Muscle layer of duodenum (tissue), 2 donors: Measurements from ENCODE around the gene HEMK1.

Source experiments
- H3K27ac ChIP-seq: one replicate; pipeline ENCODE4 v1.7.0; 2013; ENCODE audit warnings: mild to moderate bottlenecking, low read length
- H3K27me3 ChIP-seq: one replicate; pipeline ENCODE4 v1.7.0; 2013; ENCODE audit warnings: low read depth, mild to moderate bottlenecking, control low read depth, low read length
- H3K36me3 ChIP-seq, 2 donors: one replicate each; pipeline ENCODE4 v1.7.0; 2013; ENCODE audit warnings: low read length in 2 of 2, control low read depth in 1 of 2, mild to moderate bottlenecking in 1 of 2; ENCODE audit not compliant: insufficient read depth in 2 of 2, control insufficient read depth in 1 of 2
- H3K4me1 ChIP-seq, 2 donors: one replicate each; pipeline ENCODE4 v1.7.0; 2013; ENCODE audit warnings: low read length in 2 of 2, mild to moderate bottlenecking in 2 of 2, control low read depth in 1 of 2, moderate library complexity in 1 of 2; ENCODE audit not compliant: insufficient read depth in 2 of 2, control insufficient read depth in 1 of 2
- H3K4me3 ChIP-seq, 2 donors: one replicate each; pipeline ENCODE4 v1.7.0; 2013; ENCODE audit warnings: low read length in 2 of 2, low read depth in 1 of 2, mild to moderate bottlenecking in 1 of 2
- H3K9me3 ChIP-seq, 2 donors: one replicate each; pipeline ENCODE4 v1.7.0; 2013; ENCODE audit warnings: low read length in 2 of 2, control low read depth in 1 of 2, mild to moderate bottlenecking in 1 of 2; ENCODE audit not compliant: control insufficient read depth in 1 of 2
- donor health status: healthy.

HEMK1 gene

DNA sequence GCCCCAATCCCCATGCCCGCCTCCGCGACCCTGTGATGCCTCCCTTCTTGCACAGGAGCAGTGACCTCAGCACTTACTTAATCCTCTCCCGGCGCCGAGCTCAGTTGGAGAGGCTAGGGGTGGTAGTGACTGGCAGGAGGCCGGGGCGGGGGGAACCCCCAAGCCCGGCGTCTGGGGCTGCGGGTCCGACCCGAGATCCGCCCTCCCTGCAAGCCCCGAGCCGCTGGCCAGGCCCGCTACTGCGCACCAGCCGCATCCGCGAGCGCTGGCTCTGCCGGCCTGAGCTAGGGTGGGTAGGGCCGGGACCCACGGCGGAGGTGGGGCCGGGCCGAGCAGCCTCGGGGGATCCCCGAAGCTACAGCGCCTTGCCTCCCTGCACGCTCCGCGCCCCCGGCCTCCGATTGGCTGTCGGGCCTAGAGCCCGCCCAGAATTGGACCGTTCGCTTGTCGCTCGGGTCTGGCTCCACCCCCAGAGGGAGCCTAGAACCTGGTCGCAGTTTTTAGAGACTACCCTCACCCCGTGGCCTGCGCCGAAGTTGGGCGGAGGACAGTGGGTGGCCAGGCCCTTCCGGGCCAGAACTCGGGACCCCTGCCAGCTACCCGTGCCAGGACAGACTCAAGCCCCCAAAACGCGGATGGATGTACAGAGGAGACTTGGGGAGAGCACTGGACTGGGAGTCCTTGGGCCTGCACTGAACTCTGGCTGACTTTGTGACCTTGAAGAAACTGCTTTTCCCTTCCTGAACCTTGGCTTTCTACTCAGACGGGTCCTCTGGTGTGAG, 1.7 kb upstream of the HEMK1 start, which contains the start of gene C3orf18:
TSS of gene C3orf18 (minus strand) at position 362 of the 782 bp plus-strand sequence. CDS start 2,048 bp downstream, outside the sequence.
- H3K9me3 ChIP-seq: no peaks in the 10 kb centered on the region
- H3K36me3 ChIP-seq: peaks cover 0 to 6% of the 10 kb centered on the region in 2 donors
- H3K27me3 ChIP-seq: no peaks in the 10 kb centered on the region
- H3K27ac ChIP-seq: peak within 1 kb of the TSS; percentile 23
- H3K4me3 ChIP-seq: peak within 1 kb of the TSS; percentile 72 to 87
- peaks cover 13 to 41% of the 10 kb centered on the region in 2 donors for H3K4me1 ChIP-seq

- Histone ChIP-seq H3K27ac (peak overlapping the region; percentile 92), H3K36me3 (peaks cover 7 to 12% of the 10 kb centered on the region in 2 donors), H3K27me3 (no peaks in the 10 kb centered on the region), H3K4me1 (peaks cover 13 to 41% of the 10 kb centered on the region in 2 donors), H3K4me3 (peak overlapping the region; percentile 87 to 93), H3K9me3 (no peaks in the 10 kb centered on the region)
Measured at GRCh38 chr3:50570508-50571279, 1.4 kb downstream of the HEMK1 start.

- H3K36me3 ChIP-seq: peaks cover 7 to 14% of the 10 kb centered on the region in 2 donors
- H3K27ac ChIP-seq: no peak overlapping the region
- peaks cover 13 to 36% of the 10 kb centered on the region in 2 donors for H3K4me1 ChIP-seq
- no peaks in the 10 kb centered on the region for H3K27me3 ChIP-seq
- no peak overlapping the region for H3K4me3 ChIP-seq
- H3K9me3 ChIP-seq: no peaks in the 10 kb centered on the region
Measured at GRCh38 chr3:50571486-50571885, 2.2 kb downstream of the HEMK1 start.

- peaks cover 13 to 29% of the 10 kb centered on the region in 2 donors for H3K4me1 ChIP-seq
- H3K27ac ChIP-seq: no peak overlapping the region
- H3K4me3 ChIP-seq: no peak overlapping the region
- no peaks in the 10 kb centered on the region for H3K27me3 ChIP-seq
- H3K9me3 ChIP-seq: no peaks in the 10 kb centered on the region
- H3K36me3 ChIP-seq: peaks cover 10 to 20% of the 10 kb centered on the region in 2 donors
Measured at GRCh38 chr3:50572158-50572557, 2.8 kb downstream of the HEMK1 start.

- Histone ChIP-seq H3K27me3 (no peaks in the 10 kb centered on the region), H3K4me1 (peaks cover 11 to 24% of the 10 kb centered on the region in 2 donors), H3K4me3 (no peak overlapping the region), H3K27ac (no peak overlapping the region), H3K36me3 (peaks cover 17 to 26% of the 10 kb centered on the region in 2 donors), H3K9me3 (no peaks in the 10 kb centered on the region)
Measured at GRCh38 chr3:50572801-50573371, 3.6 kb downstream of the HEMK1 start.

DNA sequence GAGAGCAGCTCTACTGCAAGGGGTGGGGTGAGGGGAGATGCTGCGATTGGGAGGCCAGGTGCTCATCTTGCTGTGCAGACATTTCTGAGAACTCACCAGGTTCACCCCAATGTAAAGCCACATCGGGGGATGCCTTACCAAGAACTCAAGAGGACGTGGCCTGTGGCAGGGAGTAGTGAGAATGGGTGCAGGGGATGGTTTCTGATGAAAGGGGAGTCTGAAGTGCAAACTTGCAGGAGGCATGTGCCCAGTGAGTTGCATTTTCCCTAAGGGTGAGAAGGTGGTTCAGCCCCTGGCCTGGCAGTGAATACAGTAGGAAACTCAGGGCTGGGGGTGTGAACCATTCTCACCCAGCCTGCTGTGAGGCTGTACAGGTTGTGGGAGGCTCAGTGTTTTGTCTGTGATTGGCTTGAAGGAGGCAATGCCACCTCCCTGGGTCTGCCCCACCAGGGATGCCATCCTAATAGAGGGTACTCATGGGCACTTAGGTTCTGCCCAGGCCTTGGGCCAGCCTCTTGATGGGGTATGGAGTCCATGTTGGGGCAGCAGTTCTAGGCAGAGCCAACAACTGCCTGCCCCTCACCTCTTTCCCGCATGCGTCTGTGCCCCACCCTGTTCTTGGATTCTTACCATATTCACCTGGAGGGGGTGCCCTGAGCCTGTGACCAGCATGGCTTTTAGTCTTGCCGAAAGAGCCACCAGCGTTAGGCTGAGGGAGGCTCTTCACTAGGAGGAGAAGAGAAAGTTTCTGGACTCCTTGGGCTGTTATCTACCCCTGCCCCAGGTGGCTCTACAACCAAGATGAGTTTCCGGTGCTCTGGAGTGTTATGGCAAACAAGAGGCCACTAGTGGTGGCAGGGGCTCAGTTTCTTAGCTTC, 4.5 kb downstream of the HEMK1 start:
- Histone ChIP-seq H3K36me3 (peaks cover 25 to 34% of the 10 kb centered on the region in 2 donors), H3K9me3 (no peaks in the 10 kb centered on the region), H3K4me3 (no peak overlapping the region), H3K27ac (no peak overlapping the region), H3K4me1 (peaks cover 8 to 18% of the 10 kb centered on the region in 2 donors), H3K27me3 (no peaks in the 10 kb centered on the region)

DNA sequence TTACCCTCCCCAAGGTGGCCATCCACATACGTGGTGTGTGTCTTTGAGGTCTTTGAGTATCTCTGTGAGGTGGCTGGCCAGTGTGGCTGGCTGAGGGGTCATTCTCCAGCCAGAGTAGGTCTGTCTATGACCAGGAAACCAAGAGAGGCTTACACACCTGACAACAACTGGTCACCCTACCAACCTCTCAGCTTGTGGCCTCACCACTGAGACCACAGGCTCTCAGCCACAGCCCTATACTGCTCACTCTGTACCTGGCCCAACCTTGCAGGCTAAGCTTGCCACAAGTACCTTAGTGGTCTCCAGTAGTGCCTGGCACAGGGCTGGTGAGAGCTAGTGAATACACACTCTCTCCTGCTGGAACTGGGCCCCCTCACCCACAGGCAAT, 5.1 kb downstream of the HEMK1 start:
- peaks cover 8 to 18% of the 10 kb centered on the region in 2 donors for H3K4me1 ChIP-seq
- H3K36me3 ChIP-seq: peaks cover 32 to 41% of the 10 kb centered on the region in 2 donors
- no peak overlapping the region for H3K4me3 ChIP-seq
- no peak overlapping the region for H3K27ac ChIP-seq
- no peaks in the 10 kb centered on the region for H3K27me3 ChIP-seq
- H3K9me3 ChIP-seq: no peaks in the 10 kb centered on the region

DNA sequence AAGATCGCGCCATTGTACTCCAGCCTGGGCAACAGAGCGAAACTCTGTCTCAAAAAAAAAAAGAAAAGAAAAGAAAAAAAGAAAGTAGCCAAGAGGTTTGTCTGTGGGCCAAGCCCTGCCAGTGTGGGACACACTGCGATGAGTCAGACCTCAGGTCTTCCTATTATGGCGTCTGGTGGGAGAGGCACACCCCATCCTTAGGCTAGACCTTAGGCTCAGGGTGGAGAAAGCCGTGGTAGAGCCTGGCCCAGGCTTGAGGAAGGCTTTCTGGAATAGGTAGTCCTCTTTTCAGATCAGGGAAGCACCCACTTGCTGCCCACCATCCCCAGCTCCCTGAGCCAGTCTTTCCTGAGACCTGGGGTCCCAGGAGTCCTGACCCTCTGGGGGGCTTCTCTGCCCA, 6.0 kb downstream of the HEMK1 start:
- H3K27ac ChIP-seq: no peak overlapping the region
- H3K27me3 ChIP-seq: no peaks in the 10 kb centered on the region
- no peaks in the 10 kb centered on the region for H3K9me3 ChIP-seq
- no peak overlapping the region for H3K4me3 ChIP-seq
- peaks cover 34 to 50% of the 10 kb centered on the region in 2 donors for H3K36me3 ChIP-seq
- peaks cover 3 to 10% of the 10 kb centered on the region in 2 donors for H3K4me1 ChIP-seq

- no peaks in the 10 kb centered on the region for H3K4me1 ChIP-seq
- H3K9me3 ChIP-seq: no peaks in the 10 kb centered on the region
- H3K27ac ChIP-seq: no peak overlapping the region
- no peak overlapping the region for H3K4me3 ChIP-seq
- peaks cover 42 to 57% of the 10 kb centered on the region in 2 donors for H3K36me3 ChIP-seq
- no peaks in the 10 kb centered on the region for H3K27me3 ChIP-seq
Measured at GRCh38 chr3:50577348-50577747, 8.0 kb downstream of the HEMK1 start.

GRCh38 chr3:50580683-50581458, 11.5 kb downstream of the HEMK1 start:
- H3K27ac ChIP-seq: no peak overlapping the region
- no peaks in the 10 kb centered on the region for H3K27me3 ChIP-seq
- no peak overlapping the region for H3K4me3 ChIP-seq
- no peaks in the 10 kb centered on the region for H3K4me1 ChIP-seq
- no peaks in the 10 kb centered on the region for H3K9me3 ChIP-seq
- H3K36me3 ChIP-seq: peaks cover 39 to 46% of the 10 kb centered on the region in 2 donors
